HepG2 (cell line): Measurements from ENCODE around the gene KXD1. TPM values are rescaled to one million over a fixed set of nuclear protein-coding genes. Genes with fewer than 3 reads are reported as not detected.
A peak's percentile ranks its signal among the peaks of the same experiment; 100 is the strongest.

ENCODE experiments used
- CEBPG ChIP-seq: IDR thresholded peaks from 2 replicates; pipeline ENCODE4 v1.6.1; 2016
- ESRRA ChIP-seq: sonication (generic); formaldehyde crosslinking; IDR thresholded peaks from 2 replicates; pipeline ENCODE4 v1.5.1; 2020; ENCODE audit warnings: mild to moderate bottlenecking, low read depth, missing genetic modification reagents
- FOXA3 ChIP-seq: IDR thresholded peaks from 2 replicates; pipeline ENCODE4 v1.6.1; 2016; ENCODE audit warnings: missing genetic modification reagents, missing compliant biosample characterization
- GTF3A ChIP-seq: sonication (generic); formaldehyde crosslinking; conservative IDR thresholded peaks from 2 replicates; pipeline ENCODE4 v1.4.0; 2020; ENCODE audit warnings: mild to moderate bottlenecking, missing genetic modification reagents
- HNF1A ChIP-seq, 2 experiments: sonication (generic) in 1 of 2; formaldehyde crosslinking in 1 of 2; IDR thresholded peaks; 2 replicates each; pipeline versions ENCODE4 v1.4.0 to v1.6.1; 2016 to 2020; ENCODE audit warnings: borderline replicate concordance in 1 of 2, low read depth in 1 of 2, mild to moderate bottlenecking in 1 of 2, missing genetic modification reagents in 1 of 2
- HNRNPH1 ChIP-seq: fragments of 200-400 bp; formaldehyde crosslinking; optimal IDR thresholded peaks from 2 replicates; pipeline ENCODE3; 2017; ENCODE audit warnings: mild to moderate bottlenecking, low read depth, low read length
- KDM4B ChIP-seq: sonication (generic); formaldehyde crosslinking; IDR thresholded peaks from 2 replicates; pipeline ENCODE4 v1.4.0; 2020; ENCODE audit warnings: missing genetic modification reagents
- MLXIP ChIP-seq: sonication (generic); formaldehyde crosslinking; IDR thresholded peaks from 2 replicates; pipeline ENCODE4 v1.9.0; 2021; ENCODE audit warnings: missing genetic modification reagents, borderline replicate concordance
- POLR2AphosphoS5 ChIP-seq: IDR thresholded peaks from 2 replicates; pipeline ENCODE4 v1.6.1; 2012; ENCODE audit warnings: low read depth, low read length
- SIX1 ChIP-seq: sonication (generic); formaldehyde crosslinking; IDR thresholded peaks from 2 replicates; pipeline ENCODE4 v1.4.0; 2020; ENCODE audit warnings: missing genetic modification reagents, borderline replicate concordance
- STAG1 ChIP-seq: sonication (generic); formaldehyde crosslinking; IDR thresholded peaks from 2 replicates; pipeline ENCODE4 v1.4.0; 2020; ENCODE audit warnings: missing genetic modification reagents
- TBX2 ChIP-seq: sonication (generic); formaldehyde crosslinking; IDR thresholded peaks from 2 replicates; pipeline ENCODE4 v1.5.0; 2020; ENCODE audit warnings: missing genetic modification reagents, mild to moderate bottlenecking, borderline replicate concordance
- ZBTB38 ChIP-seq: sonication (generic); formaldehyde crosslinking; IDR thresholded peaks from 2 replicates; pipeline ENCODE4 v1.5.1; 2020; ENCODE audit warnings: mild to moderate bottlenecking, missing genetic modification reagents
- ZNF138 ChIP-seq: sonication (generic); formaldehyde crosslinking; IDR thresholded peaks from 2 replicates; pipeline ENCODE4 v1.5.0; 2020; ENCODE audit warnings: mild to moderate bottlenecking, low read depth, missing genetic modification reagents
- ZNF253 ChIP-seq: sonication (generic); formaldehyde crosslinking; IDR thresholded peaks from 2 replicates; pipeline ENCODE4 v1.8.0; 2022; ENCODE audit warnings: mild to moderate bottlenecking, missing genetic modification reagents, borderline replicate concordance
- ZNF3 ChIP-seq: IDR thresholded peaks from 2 replicates; pipeline ENCODE4 v1.7.0; 2017; ENCODE audit warnings: inconsistent platforms
- ZNF44 ChIP-seq: sonication (generic); formaldehyde crosslinking; IDR thresholded peaks from 2 replicates; pipeline ENCODE4 v1.5.1; 2020; ENCODE audit warnings: mild to moderate bottlenecking, missing genetic modification reagents
- ZNF546 ChIP-seq: sonication (generic); formaldehyde crosslinking; conservative IDR thresholded peaks from 2 replicates; pipeline ENCODE4 v1.8.1; 2023; ENCODE audit warnings: mild to moderate bottlenecking, missing genetic modification reagents
- ZNF772 ChIP-seq: sonication (generic); formaldehyde crosslinking; IDR thresholded peaks from 2 replicates; pipeline ENCODE4 v1.5.0; 2020; ENCODE audit warnings: mild to moderate bottlenecking, missing genetic modification reagents
- ZNF784 ChIP-seq: sonication (generic); formaldehyde crosslinking; IDR thresholded peaks from 2 replicates; pipeline ENCODE4 v1.5.1; 2020; ENCODE audit warnings: missing genetic modification reagents, mild to moderate bottlenecking, borderline replicate concordance
- ZUFSP ChIP-seq: sonication (generic); formaldehyde crosslinking; IDR thresholded peaks from 2 replicates; pipeline ENCODE4 v1.9.0; 2021; ENCODE audit warnings: missing genetic modification reagents, mild to moderate bottlenecking, borderline replicate concordance
- polyA plus RNA-seq, 8 experiments: library from polyadenylated mRNA; depleted of rRNA in 3 of 8; stranded (reverse) in 7 of 8; unstranded in 1 of 8; fragments of >200 nt; fragmentation: Illumina TruSeq in 4 of 8; extraction: Trizol in 4 of 8; gene quantifications; 2 replicates each; pipeline versions ENCODE4 v1.2.1 to v1.2.3, GENCODE V29; 2011 to 2016; ENCODE audit warnings: low read depth in 4 of 8, missing spikeins in 1 of 8, mixed read lengths in 1 of 8; ENCODE audit not compliant: insufficient read depth in 1 of 8
- total RNA-seq, 5 experiments: library from RNA; depleted of rRNA; stranded (reverse); fragments of >200 nt; fragmentation: Illumina TruSeq; extraction: Trizol; gene quantifications; 2 replicates each; pipeline ENCODE4 v1.2.3, GENCODE V29; 2016; ENCODE audit warnings: low read depth in 1 of 5

Gene KXD1
- total and polyA plus RNA-seq, 2 of the 13 experiments (the other 11 are each of a cell fraction or from before 2014, with no cell fraction given), result 44.6 to 143 TPM

- peak; percentile 34; the same call in 1 of the 2 replicates for TF ChIP-seq HNF1A (IDR thresholded peaks at IDR 0.05; ENCODE audit: low read depth)
- no peak for TF ChIP-seq HNF1A (CRISPR knock-in tag; IDR thresholded peaks at IDR 0.05; ENCODE audit: borderline replicate concordance)
- 0 out of 2 replicates have a peak, but pooled peaks have one; percentile 26 for TF ChIP-seq ZNF253 (CRISPR knock-in tag)
- TF ChIP-seq ZNF784 (CRISPR knock-in tag), result no peak
- no peak for TF ChIP-seq TBX2
- TF ChIP-seq KDM4B (CRISPR knock-in tag), result no peak
- TF ChIP-seq GTF3A, result no peak
- TF ChIP-seq ZNF546 (CRISPR knock-in tag), result no peak
- TF ChIP-seq ZNF44 (CRISPR knock-in tag), result no peak
- peak; percentile 36 for TF ChIP-seq STAG1 (CRISPR knock-in tag)
- no peak for TF ChIP-seq MLXIP (CRISPR knock-in tag)
- TF ChIP-seq ZNF3 (CRISPR knock-in tag), result no peak
- TF ChIP-seq ZUFSP, result no peak
- peak; percentile 26; the same call in 1 of the 2 replicates for TF ChIP-seq POLR2AphosphoS5
- peak; percentile 49; the same call in 1 of the 2 replicates for TF ChIP-seq SIX1 (CRISPR knock-in tag)
- TF ChIP-seq HNRNPH1, result no peak
- TF ChIP-seq ZBTB38 (CRISPR knock-in tag), result no peak; the same call in 1 of the 2 replicates
- TF ChIP-seq ZNF772 (CRISPR knock-in tag), result no peak
- TF ChIP-seq FOXA3 (CRISPR knock-in tag), result peak; percentile 65
- TF ChIP-seq CEBPG, result no peak
- TF ChIP-seq ESRRA (CRISPR knock-in tag), result peak; percentile 41; the same call in 1 of the 2 replicates
- no peak for TF ChIP-seq ZNF138 (CRISPR knock-in tag)
Observed at GRCh38 chr19:18518639-18519038, 39.0 kb upstream of the KXD1 start (continued).
